HG03442 (cell line): ENCODE results near the gene RIMS3.
"Not testable (repeated sequence)": the region's sequence is repeated elsewhere in the genome, so short reads cannot be mapped to it uniquely, and the experiment has no call there.

ENCODE experiments used
- ATAC-seq: cut with Tn5 transposase; IDR thresholded peaks from one replicate; pipeline ENCODE4 v1.9.1; 2021; ENCODE audit warnings: mild to moderate bottlenecking, moderate library complexity; ENCODE audit not compliant: unreplicated experiment

RIMS3 gene

DNA sequence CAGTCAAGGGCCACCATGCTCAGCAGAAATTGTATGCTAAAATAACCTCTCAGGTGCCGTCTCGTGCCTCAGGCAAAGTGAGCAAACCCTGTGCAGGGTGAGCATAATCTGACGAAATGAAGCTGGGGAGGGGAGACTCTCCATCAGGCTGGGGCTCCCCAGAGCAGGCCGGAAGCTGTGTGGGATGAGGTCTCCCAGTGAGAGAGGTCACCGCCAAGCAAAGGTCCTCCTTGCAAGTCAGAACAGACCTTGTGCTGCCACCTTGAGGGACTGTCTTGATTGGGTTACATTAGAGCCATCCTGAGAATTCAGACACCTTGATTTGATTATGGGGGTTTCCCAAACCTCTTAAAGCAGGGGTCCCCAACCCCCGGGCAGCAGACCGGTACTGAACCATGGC lies 69.9 kb downstream of the RIMS3 start:
- ATAC-seq, result no peak

DNA sequence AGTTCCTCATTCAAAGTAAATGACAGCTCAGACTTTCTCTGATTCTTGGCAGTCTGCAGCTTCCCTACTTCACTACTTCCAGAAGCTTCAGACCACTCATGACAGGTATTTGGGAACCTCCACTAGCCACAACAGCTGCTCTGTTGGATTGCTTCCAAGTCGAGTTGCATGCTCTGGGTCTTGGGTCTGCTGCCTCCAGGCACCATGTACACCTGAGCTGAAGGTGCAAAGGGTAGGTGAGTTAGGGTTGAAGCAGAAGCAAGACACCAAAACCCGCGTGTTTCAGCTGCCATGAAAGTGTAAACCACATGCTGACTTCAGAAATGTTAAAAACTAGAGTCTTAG lies 71.3 kb downstream of the RIMS3 start:
- ATAC-seq, result no peak

DNA sequence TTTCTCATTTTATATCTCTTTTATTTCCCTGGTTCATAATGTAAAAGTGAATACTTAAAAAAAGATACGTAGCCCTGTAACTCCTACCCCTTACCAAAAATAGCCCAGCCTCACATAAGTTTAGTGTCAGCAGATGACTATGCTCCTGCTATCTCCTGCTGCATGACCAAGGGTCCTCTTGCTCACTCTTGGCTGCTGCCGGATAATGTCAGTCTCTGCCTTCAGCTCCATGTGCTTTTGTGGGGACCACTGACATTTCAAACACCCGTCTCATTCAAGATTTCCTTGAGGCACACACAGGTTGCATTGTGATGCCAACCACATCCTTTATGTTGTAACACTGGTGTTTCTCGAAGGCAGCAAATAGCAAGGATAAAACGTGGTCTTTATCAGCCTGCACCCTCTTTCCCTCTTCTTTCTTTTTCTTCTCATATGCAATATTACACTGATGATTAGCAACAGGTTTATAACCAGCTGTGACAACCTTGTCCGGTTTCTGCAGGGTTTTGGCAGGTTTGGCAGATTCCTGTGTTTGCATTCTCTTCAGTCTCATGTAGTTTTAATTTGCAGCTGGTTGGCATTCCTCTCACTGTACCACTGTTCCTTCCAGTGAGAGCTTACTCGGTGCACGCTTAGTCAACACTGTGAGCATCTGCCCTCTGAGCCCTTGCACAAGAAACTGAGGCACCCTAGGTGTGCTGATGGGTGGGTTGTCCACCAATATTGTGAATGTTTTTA lies 71.9 kb downstream of the RIMS3 start:
- no peak for ATAC-seq

DNA sequence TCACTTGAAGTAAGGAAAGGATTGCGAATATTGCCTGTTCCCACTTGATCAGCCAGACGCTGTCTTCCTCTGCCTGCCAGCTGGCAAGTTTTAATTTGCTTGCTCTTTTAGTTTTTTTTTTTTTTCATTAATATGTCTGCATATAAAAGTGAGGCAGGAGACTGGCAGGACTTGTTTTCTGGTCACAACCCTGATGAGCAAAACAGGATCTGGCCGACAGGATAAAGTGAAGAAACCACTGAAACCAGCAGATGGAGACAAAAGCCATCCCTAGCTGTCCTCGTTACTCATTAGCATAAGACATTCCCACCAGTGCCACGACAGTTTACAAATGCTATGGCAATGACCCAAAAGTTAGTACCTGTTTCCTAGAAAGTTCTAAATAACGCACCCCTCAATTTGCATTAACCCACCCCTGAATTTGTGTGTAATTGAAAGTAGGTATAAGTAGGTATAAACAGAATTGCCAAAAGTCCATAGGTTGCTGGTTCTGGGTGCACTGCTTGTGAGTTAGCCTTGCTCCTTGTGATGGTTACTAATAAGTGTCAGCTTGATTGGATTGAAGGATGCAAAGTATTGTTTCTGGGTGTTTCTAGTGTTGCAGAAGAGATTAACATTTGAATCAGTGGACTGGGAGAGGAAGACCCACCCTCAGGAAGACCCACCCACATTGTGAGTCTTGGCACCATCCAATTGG lies 73.2 kb downstream of the RIMS3 start:
- ATAC-seq, result no peak

DNA sequence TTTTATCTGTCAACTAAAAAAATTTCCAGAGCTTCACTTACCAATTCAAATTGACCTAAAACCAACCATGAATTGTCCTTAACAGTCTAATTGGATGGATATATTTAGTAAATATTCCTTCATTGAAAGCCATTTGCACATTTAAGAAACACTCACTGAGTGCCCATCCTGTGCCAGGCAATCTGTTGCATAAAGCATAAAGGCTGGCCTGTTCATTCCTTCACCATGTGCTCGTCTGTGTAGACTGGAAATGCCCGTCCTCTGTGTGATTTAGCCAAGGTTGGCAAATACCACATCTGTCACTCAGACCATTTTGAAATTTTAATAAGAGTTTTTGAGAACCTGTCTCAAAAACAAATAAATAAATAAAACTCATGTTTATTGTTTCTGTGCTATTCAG lies 76.9 kb downstream of the RIMS3 start:
- no peak for ATAC-seq

DNA sequence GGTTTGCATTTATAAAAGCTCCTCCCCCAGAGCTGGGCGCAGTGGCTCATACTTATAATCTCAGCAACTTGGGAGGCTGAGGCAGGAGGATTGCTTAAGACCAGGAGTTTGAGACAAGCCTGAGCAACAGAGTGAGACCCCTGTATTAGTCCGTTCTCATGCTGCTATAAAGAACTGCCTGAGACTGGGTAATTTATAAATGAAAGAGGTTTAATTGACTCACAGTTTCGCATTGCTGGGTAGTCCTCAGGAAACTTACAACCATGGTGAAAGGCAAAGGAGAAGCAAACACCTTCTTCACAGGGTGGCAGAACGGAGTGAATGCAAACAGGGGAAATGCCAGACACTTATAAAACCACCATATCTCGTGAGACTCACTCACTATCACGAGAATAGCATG lies 81.5 kb downstream of the RIMS3 start:
- no peak for ATAC-seq

DNA sequence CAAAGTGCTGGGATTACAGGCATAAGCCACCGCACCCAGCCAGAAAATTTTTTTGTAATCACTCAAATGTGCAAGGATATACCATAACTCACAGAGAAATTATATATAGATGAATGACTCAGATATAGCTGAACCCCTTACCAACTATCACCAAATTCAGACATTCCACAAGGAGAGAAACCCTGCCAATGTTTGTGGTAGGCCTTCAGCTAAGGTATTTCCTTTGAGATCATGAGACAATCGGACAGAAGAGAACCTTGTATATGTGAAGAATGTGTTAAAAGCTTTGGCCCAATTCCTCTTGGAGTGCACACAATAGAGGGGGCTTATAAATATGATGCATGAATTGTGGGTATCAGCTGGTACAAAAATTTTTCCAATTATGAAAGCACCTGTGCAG lies 83.4 kb downstream of the RIMS3 start:
- no peak for ATAC-seq

DNA sequence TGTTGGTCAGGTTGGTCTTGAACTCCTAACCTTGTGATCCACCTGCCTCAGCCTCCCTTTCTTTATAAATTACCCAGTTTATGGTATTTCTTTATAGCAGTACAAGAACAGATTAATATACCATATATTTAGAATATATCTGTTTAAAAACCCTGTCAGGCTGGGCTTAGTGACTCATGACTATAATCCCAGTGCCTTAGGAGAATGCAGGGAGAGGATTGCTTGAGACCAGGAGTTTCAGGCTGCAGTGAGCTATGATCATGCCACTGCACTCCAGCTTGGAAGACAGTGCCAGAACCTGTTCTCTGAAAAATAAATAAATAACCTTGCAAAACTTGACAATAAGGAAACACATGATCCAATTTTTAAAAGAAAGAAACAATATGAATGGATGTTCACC lies 90.1 kb downstream of the RIMS3 start:
- ATAC-seq, result no peak

DNA sequence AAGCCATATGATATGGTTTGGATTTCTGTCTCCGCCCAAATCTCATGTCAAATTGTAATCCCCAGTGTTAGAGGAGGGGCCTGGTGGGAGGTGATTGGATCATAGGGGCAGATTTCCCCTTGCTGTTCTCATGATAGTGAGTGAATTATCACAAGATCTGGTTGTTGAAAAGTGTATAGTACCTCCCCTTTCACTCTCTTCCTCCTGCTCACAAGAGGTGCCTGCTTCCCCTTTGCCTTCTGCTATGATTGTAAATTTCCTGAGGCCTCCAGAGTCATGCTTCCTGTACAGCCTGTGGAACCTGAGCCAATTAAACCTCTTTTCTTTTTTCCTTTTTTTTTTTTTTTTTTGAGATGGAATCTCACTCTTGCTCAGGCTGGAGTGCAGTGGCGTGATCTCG lies 90.7 kb downstream of the RIMS3 start:
- ATAC-seq, result not testable (repeated sequence)
